CD4-positive, alpha-beta T cell treated with Interferon alpha-2 for 1 hour (primary cell): ENCODE measurements around the gene DBF4.
"Not testable (repeated sequence)": the region's sequence is repeated elsewhere in the genome, so short reads cannot be mapped to it uniquely, and the experiment has no call there.

Experiments used
- DNase-seq, 2 donors: peaks; one replicate each; pipeline ENCODE4 v3.0.0-alpha.2; 2020 to 2022

Gene DBF4

GRCh38 chr7:87885018-87885417 is 8.7 kb downstream of the DBF4 start:
- DNase-seq: no peak

GRCh38 chr7:87886875-87887274 is 10.6 kb downstream of the DBF4 start:
- DNase-seq: peak in 1 of 2 donors; percentile 59

- no peak for DNase-seq
Measured at GRCh38 chr7:87895363-87895762, 19.1 kb downstream of the DBF4 start.

- DNase-seq: no peak
Measured at GRCh38 chr7:87899255-87899654, 23.0 kb downstream of the DBF4 start.

- not testable (repeated sequence) for DNase-seq
Measured at GRCh38 chr7:87907136-87907906, 31.0 kb downstream of the DBF4 start.

- not testable (repeated sequence) for DNase-seq
Measured at GRCh38 chr7:87908814-87909213, 32.5 kb downstream of the DBF4 start.

GRCh38 chr7:87912121-87912520 is 35.8 kb downstream of the DBF4 start:
- no peak for DNase-seq

GRCh38 chr7:87918740-87919139 is 42.4 kb downstream of the DBF4 start:
- no peak for DNase-seq

GRCh38 chr7:87919875-87920274 is 43.6 kb downstream of the DBF4 start:
- DNase-seq: no peak

GRCh38 chr7:87920578-87920977 is 44.3 kb downstream of the DBF4 start:
- DNase-seq: no peak

GRCh38 chr7:87922759-87923395 is 46.6 kb downstream of the DBF4 start:
- not testable (repeated sequence) for DNase-seq

GRCh38 chr7:87926581-87927461 is 50.5 kb downstream of the DBF4 start:
- no peak for DNase-seq

- no peak for DNase-seq
Measured at GRCh38 chr7:87933605-87933952, 57.3 kb downstream of the DBF4 start.

GRCh38 chr7:87933953-87934698 is 57.8 kb downstream of the DBF4 start, which contains the start of gene ADAM22:
Gene ADAM22 (plus strand): TSS chr7:87934251. CDS start chr7:87934466, 215 bp downstream.
- peak; percentile 84 to 90 for DNase-seq

- DNase-seq: peak in 1 of 2 donors; percentile 21
Measured at GRCh38 chr7:87934699-87935383, 58.5 kb downstream of the DBF4 start.

- DNase-seq: no peak
Measured at GRCh38 chr7:87935384-87935706, 59.1 kb downstream of the DBF4 start.

GRCh38 chr7:87941138-87941537 is 64.8 kb downstream of the DBF4 start:
- DNase-seq: no peak

- no peak for DNase-seq
Measured at GRCh38 chr7:87944547-87944946, 68.3 kb downstream of the DBF4 start.

GRCh38 chr7:87945926-87946325 is 69.6 kb downstream of the DBF4 start:
- DNase-seq: not testable (repeated sequence)

- no peak for DNase-seq
Measured at GRCh38 chr7:87948371-87948770, 72.1 kb downstream of the DBF4 start.
